Brain microvascular endothelial cell (primary cell): ENCODE data around the gene LPCAT1.

ENCODE experiments used
- DNase-seq: peaks from one replicate; pipeline ENCODE4 v3.0.0-alpha.2; 2020
- H3K27ac ChIP-seq: fragments of 250-450 bp; sonication (Bioruptor Pico); 2 replicates; pipeline ENCODE4 v1.5.1; 2020; ENCODE audit warnings: mild to moderate bottlenecking, moderate library complexity
- H3K27me3 ChIP-seq: fragments of 250-450 bp; sonication (Bioruptor Pico); replicated peaks from 2 replicates; pipeline ENCODE4 v1.5.1; 2020; ENCODE audit warnings: mild to moderate bottlenecking
- H3K36me3 ChIP-seq: fragments of 250-450 bp; sonication (Bioruptor Pico); replicated peaks from 2 replicates; pipeline ENCODE4 v1.5.1; 2020; ENCODE audit warnings: mild to moderate bottlenecking
- H3K4me3 ChIP-seq: 2 replicates; pipeline ENCODE4 v1.5.1; 2011; ENCODE audit warnings: low read depth, mild to moderate bottlenecking, control low read depth, low read length, moderate library complexity
- in situ Hi-C: cut with HindIII; loops from 2 replicates; pipeline ENCODE4 v1.10.0; 2017; ENCODE audit warnings: low sequenced_read_pairs, low pct_ligation_motif_present
- TF ChIP-seq, protein P1 (sequence below): IDR thresholded peaks from 2 replicates; pipeline ENCODE4 v1.5.1; 2011; ENCODE audit warnings: low read depth, mild to moderate bottlenecking, moderate library complexity, low read length, control low read depth, inconsistent platforms; ENCODE audit errors: missing control alignments

Gene LPCAT1

DNA sequence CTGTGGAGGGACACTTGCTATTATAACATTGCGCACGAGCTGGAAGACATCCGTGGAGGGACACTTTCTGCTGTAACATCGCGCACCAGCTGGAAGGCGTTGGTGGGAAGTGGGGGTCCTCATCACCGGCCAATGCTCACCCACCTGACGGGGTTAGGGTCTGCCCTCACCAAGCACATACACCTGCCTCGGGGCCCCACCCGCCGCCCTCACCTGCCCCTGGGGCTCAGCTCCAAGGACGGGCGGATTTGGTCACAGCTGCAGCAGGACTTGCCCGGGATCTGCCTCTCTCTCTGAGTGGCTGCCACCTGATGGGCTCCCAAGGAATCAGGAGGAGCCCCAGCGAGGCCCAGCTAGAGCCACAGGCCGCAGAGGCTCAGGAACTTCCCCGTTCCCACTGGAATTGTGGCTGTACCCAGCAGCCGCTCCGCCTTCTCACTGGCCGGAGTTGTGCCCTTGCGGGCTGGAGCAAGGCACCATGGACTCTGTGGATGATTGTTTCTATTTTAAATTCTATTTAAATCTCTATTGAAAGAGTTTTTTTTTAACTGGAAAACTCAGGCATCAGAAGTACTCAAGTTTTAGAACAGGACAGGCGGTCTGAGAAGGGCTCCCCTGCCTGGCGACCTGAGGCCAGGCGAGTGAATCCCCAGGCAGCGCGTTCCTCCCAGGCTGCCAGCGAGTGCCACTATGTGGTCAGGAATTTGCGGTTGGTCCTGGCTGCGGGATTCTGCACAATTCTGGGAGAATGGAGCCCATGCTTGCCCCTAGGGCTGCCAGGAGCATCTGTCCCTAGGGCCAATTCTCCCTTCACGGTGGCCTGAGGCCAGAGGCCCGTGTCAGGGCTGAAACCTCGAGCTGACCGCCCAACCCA lies 39.7 kb downstream of the LPCAT1 start:
- no peak overlapping the region for H3K4me3 ChIP-seq
- in situ Hi-C loops, result no loop called here
- TF ChIP-seq, protein P1, sequence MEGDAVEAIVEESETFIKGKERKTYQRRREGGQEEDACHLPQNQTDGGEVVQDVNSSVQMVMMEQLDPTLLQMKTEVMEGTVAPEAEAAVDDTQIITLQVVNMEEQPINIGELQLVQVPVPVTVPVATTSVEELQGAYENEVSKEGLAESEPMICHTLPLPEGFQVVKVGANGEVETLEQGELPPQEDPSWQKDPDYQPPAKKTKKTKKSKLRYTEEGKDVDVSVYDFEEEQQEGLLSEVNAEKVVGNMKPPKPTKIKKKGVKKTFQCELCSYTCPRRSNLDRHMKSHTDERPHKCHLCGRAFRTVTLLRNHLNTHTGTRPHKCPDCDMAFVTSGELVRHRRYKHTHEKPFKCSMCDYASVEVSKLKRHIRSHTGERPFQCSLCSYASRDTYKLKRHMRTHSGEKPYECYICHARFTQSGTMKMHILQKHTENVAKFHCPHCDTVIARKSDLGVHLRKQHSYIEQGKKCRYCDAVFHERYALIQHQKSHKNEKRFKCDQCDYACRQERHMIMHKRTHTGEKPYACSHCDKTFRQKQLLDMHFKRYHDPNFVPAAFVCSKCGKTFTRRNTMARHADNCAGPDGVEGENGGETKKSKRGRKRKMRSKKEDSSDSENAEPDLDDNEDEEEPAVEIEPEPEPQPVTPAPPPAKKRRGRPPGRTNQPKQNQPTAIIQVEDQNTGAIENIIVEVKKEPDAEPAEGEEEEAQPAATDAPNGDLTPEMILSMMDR, result no peak
- H3K36me3 ChIP-seq, result peaks cover 28% of the 10 kb centered on the region
- DNase-seq, result no peak
- H3K27ac ChIP-seq, result no peak overlapping the region
- no peaks in the 10 kb centered on the region for H3K27me3 ChIP-seq

DNA sequence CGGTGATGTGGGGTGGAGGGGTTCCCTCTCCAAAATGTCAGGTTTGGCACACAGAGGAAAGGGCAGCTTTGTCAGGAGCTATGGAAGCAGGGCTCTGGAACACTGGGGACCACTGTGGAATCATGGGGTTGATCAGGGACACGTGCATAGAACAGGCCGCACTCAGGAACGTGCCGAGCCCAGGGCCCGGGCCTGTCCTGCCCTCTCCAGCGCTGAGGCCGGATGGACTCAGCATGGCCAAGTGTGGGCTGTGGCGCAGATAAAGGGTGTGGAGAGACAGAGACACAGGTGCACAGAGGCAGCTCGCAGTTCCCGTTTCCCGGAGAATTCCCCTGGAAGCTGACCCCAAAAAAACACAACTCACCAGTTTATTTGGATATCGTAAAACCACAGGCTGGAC lies 40.7 kb downstream of the LPCAT1 start:
- H3K4me3 ChIP-seq, result no peak overlapping the region
- H3K27me3 ChIP-seq, result no peaks in the 10 kb centered on the region
- TF ChIP-seq, protein P1, result no peak
- in situ Hi-C loops, result no loop called here
- no peak for DNase-seq
- peaks cover 30% of the 10 kb centered on the region for H3K36me3 ChIP-seq
- no peak overlapping the region for H3K27ac ChIP-seq

DNA sequence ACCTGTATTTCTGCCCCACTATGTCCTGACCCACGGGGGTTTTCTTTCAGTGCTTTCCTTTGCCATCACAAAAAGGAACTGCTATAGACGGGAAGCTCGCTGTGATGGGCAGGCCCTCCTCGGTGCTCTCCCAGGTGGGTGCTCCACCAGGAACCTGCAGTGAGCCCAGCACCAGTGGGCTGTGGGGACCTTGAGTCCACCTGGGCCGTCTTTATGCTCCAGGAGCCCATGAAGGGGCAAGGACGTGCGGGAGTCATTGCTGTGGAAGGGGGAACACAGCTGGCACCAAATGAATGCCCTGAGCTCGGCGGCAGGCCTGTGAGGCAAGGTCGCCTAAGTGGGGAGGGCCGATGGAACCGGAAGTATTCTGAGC lies 41.8 kb downstream of the LPCAT1 start:
- H3K27ac ChIP-seq, result no peak overlapping the region
- H3K4me3 ChIP-seq, result no peak overlapping the region

DNA sequence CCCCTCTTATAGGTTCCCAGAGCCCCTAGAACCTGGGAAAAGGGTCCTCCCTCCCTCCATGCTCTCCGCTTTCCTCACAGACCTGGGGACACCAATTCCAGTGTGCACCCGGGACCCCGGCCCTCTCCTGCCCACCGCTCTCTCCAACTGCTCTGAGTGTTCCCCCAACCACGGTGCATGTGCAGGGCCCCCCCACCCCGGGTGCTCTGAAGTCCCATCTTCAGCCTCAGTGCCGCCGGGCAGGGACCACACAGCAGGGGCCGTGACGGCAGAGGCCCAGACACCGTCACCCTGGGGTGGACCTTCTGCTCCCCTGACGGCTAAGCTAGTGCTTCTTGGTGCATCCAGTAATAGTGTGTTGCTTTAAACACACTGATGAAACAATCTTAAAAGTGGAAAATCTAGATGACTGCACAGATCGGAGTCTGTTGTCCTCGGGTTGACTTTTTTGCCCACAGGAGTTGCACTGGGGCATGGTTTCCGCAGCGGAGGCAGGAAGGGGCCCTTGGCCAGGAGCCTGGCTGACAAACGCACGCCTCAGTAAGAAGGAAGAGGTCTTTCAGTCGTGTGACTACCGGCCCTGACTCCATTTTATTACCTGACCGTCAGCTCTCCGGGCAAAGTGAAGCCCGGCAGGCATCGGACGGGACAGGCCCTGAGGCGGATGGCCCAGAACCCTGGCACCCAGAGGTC lies 42.3 kb downstream of the LPCAT1 start:
- peaks cover 21% of the 10 kb centered on the region for H3K36me3 ChIP-seq
- TF ChIP-seq, protein P1, result no peak
- no peak overlapping the region for H3K27ac ChIP-seq
- no peak for DNase-seq
- no peak overlapping the region for H3K4me3 ChIP-seq
- H3K27me3 ChIP-seq, result no peaks in the 10 kb centered on the region
- in situ Hi-C loops, result no loop called here

More for the DNA sequence above, 41.8 kb downstream of the LPCAT1 start:
- TF ChIP-seq, protein P1, result no peak
- in situ Hi-C loops, result no loop called here
- Histone ChIP-seq H3K36me3 (peaks cover 22% of the 10 kb centered on the region), H3K27me3 (no peaks in the 10 kb centered on the region)
- no peak for DNase-seq

DNA sequence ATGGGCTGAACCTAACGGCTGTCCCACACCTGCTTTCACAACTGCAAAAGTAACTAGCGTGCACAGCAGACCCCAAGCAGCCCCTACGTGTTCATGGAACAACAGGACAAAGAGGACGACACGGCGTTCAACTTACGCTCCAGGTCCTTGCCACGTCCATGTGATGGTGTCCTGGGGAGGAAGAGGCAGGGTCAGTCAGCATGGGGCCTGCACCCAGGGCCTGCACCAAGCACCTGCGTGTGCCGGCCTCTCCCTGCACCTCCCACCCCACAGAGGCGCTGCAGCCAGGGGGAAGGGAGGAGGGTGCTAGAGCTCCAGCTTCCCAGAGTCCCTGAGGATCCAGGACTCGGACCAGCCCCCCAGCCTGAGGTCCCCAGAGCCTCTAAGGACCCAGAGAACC lies 43.0 kb downstream of the LPCAT1 start:
- no peaks in the 10 kb centered on the region for H3K27me3 ChIP-seq
- H3K36me3 ChIP-seq, result peaks cover 20% of the 10 kb centered on the region
- in situ Hi-C loops, result no loop called here
- H3K4me3 ChIP-seq, result no peak overlapping the region
- no peak for DNase-seq
- TF ChIP-seq, protein P1, result no peak
- no peak overlapping the region for H3K27ac ChIP-seq
